ENCODE results near the gene NR1H4. TPM values are rescaled to one million over a fixed set of nuclear protein-coding genes. Genes with fewer than 3 reads are reported as not detected.

The NR1H4 gene
- total and polyA plus RNA-seq, 4 donors: 33.5 to 106 (median 55.0) TPM

- no peak for DNase-seq (ENCODE audit: low spot score)
- no peak overlapping the region for H3K4me3 ChIP-seq (ENCODE audit: low read depth in 1 of 3, low read length in 3 of 3)
- no peaks in the 10 kb centered on the region for H3K36me3 ChIP-seq (ENCODE audit: control insufficient read depth in 4 of 4, insufficient read depth in 3 of 4, low read depth in 1 of 4, low read length in 3 of 4)
- no peaks in the 10 kb centered on the region for H3K27me3 ChIP-seq (ENCODE audit: control insufficient read depth in 4 of 4, insufficient read depth in 4 of 4, low read length in 3 of 4)
- H3K9me3 ChIP-seq (ENCODE audit: control insufficient read depth in 4 of 4, low read length in 3 of 4): no peaks in the 10 kb centered on the region
- 94% methylated on average over 1 of the region's 1 CpG for WGBS
- H3K27ac ChIP-seq (ENCODE audit: low read depth in 1 of 2, low read length in 2 of 2): no peak overlapping the region
- TF ChIP-seq TAF1 (conservative IDR thresholded peaks at IDR 0.05) (no peak), REST (IDR thresholded peaks at IDR 0.05) (no peak), RXRA (IDR thresholded peaks at IDR 0.05) (no peak)
- H3K9ac ChIP-seq (ENCODE audit: low read depth in 1 of 2, low read length in 2 of 2): no peak overlapping the region
- H3K4me1 ChIP-seq (ENCODE audit: control insufficient read depth in 4 of 4, insufficient read depth in 4 of 4, low read length in 3 of 4): no peaks in the 10 kb centered on the region
Measured at GRCh38 chr12:100608776-100609175, 135.1 kb downstream of the NR1H4 start.

GRCh38 chr12:100610666-100611430, 137.2 kb downstream of the NR1H4 start:
- Histone ChIP-seq H3K27me3 (ENCODE audit: control insufficient read depth in 4 of 4, insufficient read depth in 4 of 4, low read length in 3 of 4) (no peaks in the 10 kb centered on the region), H3K27ac (ENCODE audit: low read depth in 1 of 2, low read length in 2 of 2) (no peak overlapping the region), H3K9ac (ENCODE audit: low read depth in 1 of 2, low read length in 2 of 2) (no peak overlapping the region), H3K4me1 (ENCODE audit: control insufficient read depth in 4 of 4, insufficient read depth in 4 of 4, low read length in 3 of 4) (no peaks in the 10 kb centered on the region), H3K36me3 (ENCODE audit: control insufficient read depth in 4 of 4, insufficient read depth in 3 of 4, low read depth in 1 of 4, low read length in 3 of 4) (no peaks in the 10 kb centered on the region), H3K9me3 (ENCODE audit: control insufficient read depth in 4 of 4, low read length in 3 of 4) (no peaks in the 10 kb centered on the region), H3K4me3 (ENCODE audit: low read depth in 1 of 3, low read length in 3 of 3) (no peak overlapping the region)
- WGBS: 88% methylated on average over 4 of the region's 4 CpGs
- TF ChIP-seq MAX (IDR thresholded peaks at IDR 0.05) (no peak), FOXA2 (IDR thresholded peaks at IDR 0.05) (no peak), NR2F2 (IDR thresholded peaks at IDR 0.05) (no peak), HNF4G (IDR thresholded peaks at IDR 0.05) (no peak), JUND (IDR thresholded peaks at IDR 0.05) (no peak), FOXA1 (IDR thresholded peaks at IDR 0.05) (no peak), REST (IDR thresholded peaks at IDR 0.05) (no peak), GABPA (IDR thresholded peaks at IDR 0.05 in 1 of 2, conservative IDR thresholded peaks at IDR 0.05 in 1 of 2) (no peak), YY1 (IDR thresholded peaks at IDR 0.05) (no peak), EGR1 (IDR thresholded peaks at IDR 0.05; ENCODE audit: low read depth in 2 of 2) (no peak), ZBTB33 (IDR thresholded peaks at IDR 0.05) (no peak), RAD21 (IDR thresholded peaks at IDR 0.05) (no peak), TAF1 (conservative IDR thresholded peaks at IDR 0.05) (no peak), ATF3 (IDR thresholded peaks at IDR 0.05) (no peak)
- TF ChIP-seq, protein P1, sequence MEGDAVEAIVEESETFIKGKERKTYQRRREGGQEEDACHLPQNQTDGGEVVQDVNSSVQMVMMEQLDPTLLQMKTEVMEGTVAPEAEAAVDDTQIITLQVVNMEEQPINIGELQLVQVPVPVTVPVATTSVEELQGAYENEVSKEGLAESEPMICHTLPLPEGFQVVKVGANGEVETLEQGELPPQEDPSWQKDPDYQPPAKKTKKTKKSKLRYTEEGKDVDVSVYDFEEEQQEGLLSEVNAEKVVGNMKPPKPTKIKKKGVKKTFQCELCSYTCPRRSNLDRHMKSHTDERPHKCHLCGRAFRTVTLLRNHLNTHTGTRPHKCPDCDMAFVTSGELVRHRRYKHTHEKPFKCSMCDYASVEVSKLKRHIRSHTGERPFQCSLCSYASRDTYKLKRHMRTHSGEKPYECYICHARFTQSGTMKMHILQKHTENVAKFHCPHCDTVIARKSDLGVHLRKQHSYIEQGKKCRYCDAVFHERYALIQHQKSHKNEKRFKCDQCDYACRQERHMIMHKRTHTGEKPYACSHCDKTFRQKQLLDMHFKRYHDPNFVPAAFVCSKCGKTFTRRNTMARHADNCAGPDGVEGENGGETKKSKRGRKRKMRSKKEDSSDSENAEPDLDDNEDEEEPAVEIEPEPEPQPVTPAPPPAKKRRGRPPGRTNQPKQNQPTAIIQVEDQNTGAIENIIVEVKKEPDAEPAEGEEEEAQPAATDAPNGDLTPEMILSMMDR (IDR thresholded peaks at IDR 0.05; ENCODE audit: low read depth, low read length, missing input control): no peak
- DNase-seq (ENCODE audit: low spot score): no peak
